SK-N-MC (cell line): ENCODE data around the gene SLC1A2.

Experiments used
- EZH2 ChIP-seq: fragments of 200-600 bp; sonication (generic); IDR thresholded peaks from one replicate; pipeline ENCODE4 v1.6.1; 2017; ENCODE audit warnings: antibody characterized with exemption
- FOXP2 ChIP-seq: optimal IDR thresholded peaks from 2 replicates; pipeline ENCODE3; 2011; ENCODE audit warnings: mild to moderate bottlenecking, moderate library complexity; ENCODE audit not compliant: insufficient read depth; ENCODE audit errors: extremely low read length, control extremely low read depth
- POLR2AphosphoS5 ChIP-seq: IDR thresholded peaks from 2 replicates; pipeline ENCODE4 v1.6.1; 2012; ENCODE audit warnings: mild to moderate bottlenecking, low read depth, low read length, borderline replicate concordance

DNA sequence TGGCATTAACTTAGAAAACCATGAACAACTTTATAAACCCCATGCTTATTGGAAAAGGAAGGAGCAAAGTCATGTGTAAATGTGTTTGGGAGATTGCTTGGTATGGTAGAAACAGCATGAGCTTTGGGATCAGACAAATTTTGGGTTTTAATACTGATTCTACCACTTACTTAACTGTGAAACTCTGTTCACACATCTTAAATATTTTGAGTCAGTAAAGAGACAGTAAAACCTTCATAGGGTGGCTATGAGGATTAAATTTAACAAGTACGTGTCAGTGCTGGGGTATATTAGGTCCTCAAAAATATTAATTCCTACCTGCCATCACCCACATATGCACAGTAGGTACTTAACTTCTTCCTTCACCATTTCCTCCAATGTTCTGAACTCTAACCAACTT, 183.9 kb downstream of the SLC1A2 start:
- TF ChIP-seq EZH2 (no peak), POLR2AphosphoS5 (no peak), FOXP2 (no peak)
